SK-N-SH treated with all-trans-retinoic acid at 6 μM for 48 hours (cell line): ENCODE measurements around the gene TACO1.

Source experiments
- ATAC-seq: fragments of 200-7000 bp; cut with Tn5 transposase; 3 replicates; pipeline ENCODE4 v1.9.1; 2020; ENCODE audit warnings: mild to moderate bottlenecking, moderate library complexity
- ARNTL ChIP-seq: fragments of 450-650 bp; formaldehyde crosslinking; IDR thresholded peaks from 2 replicates; pipeline ENCODE4 v1.5.0; 2020; ENCODE audit warnings: low read depth, mild to moderate bottlenecking, moderate library complexity, borderline replicate concordance
- BACH2 ChIP-seq: fragments of 250-450 bp; sonication (Bioruptor Pico); IDR thresholded peaks from 2 replicates; pipeline ENCODE4 v1.9.0; 2021; ENCODE audit warnings: mild to moderate bottlenecking, borderline replicate concordance
- CREB5 ChIP-seq: fragments of 250-450 bp; sonication (Bioruptor Pico); IDR thresholded peaks from 2 replicates; pipeline ENCODE4 v1.5.1; 2020; ENCODE audit warnings: low read depth, mild to moderate bottlenecking, moderate library complexity
- CSDC2 ChIP-seq: fragments of 250-450 bp; sonication (Bioruptor Pico); IDR thresholded peaks from 2 replicates; pipeline ENCODE4 v1.5.0; 2020; ENCODE audit warnings: mild to moderate bottlenecking, moderate library complexity
- CSRNP3 ChIP-seq: fragments of 250-450 bp; sonication (Bioruptor Pico); IDR thresholded peaks from 2 replicates; pipeline ENCODE4 v1.5.1; 2021; ENCODE audit warnings: mild to moderate bottlenecking, moderate library complexity
- ESRRG ChIP-seq: fragments of 250-450 bp; sonication (Bioruptor Pico); IDR thresholded peaks from 2 replicates; pipeline ENCODE4 v1.6.1; 2021; ENCODE audit warnings: mild to moderate bottlenecking
- GLIS3 ChIP-seq: fragments of 250-450 bp; sonication (Bioruptor Pico); IDR thresholded peaks from 2 replicates; pipeline ENCODE4 v1.5.0; 2020; ENCODE audit warnings: mild to moderate bottlenecking, moderate library complexity
- ISL1 ChIP-seq: fragments of 250-450 bp; sonication (Bioruptor Pico); IDR thresholded peaks from 2 replicates; pipeline ENCODE4 v2.1.2; 2022; ENCODE audit warnings: mild to moderate bottlenecking, moderate library complexity
- OSR1 ChIP-seq: fragments of 250-450 bp; sonication (Bioruptor Pico); IDR thresholded peaks from 2 replicates; pipeline ENCODE4 v1.8.0; 2022; ENCODE audit warnings: moderate library complexity, mild to moderate bottlenecking, inconsistent platforms
- PATZ1 ChIP-seq: fragments of 250-450 bp; sonication (Bioruptor Pico); IDR thresholded peaks from 2 replicates; pipeline ENCODE4 v1.8.0; 2020; ENCODE audit warnings: mild to moderate bottlenecking, moderate library complexity, borderline replicate concordance
- PPARA ChIP-seq: fragments of 250-450 bp; sonication (Bioruptor Pico); IDR thresholded peaks from 2 replicates; pipeline ENCODE4 v1.5.0; 2020; ENCODE audit warnings: mild to moderate bottlenecking, borderline replicate concordance
- RARB ChIP-seq: fragments of 250-450 bp; sonication (Bioruptor Pico); IDR thresholded peaks from 2 replicates; pipeline ENCODE4 v1.8.0; 2021; ENCODE audit warnings: mild to moderate bottlenecking, moderate library complexity
- SNAI2 ChIP-seq: fragments of 250-450 bp; sonication (Bioruptor Pico); IDR thresholded peaks from 2 replicates; pipeline ENCODE4 v1.5.0; 2020; ENCODE audit warnings: mild to moderate bottlenecking, moderate library complexity
- TCF4 ChIP-seq: fragments of 250-450 bp; sonication (Bioruptor Pico); IDR thresholded peaks from 2 replicates; pipeline ENCODE4 v1.8.0; 2021; ENCODE audit warnings: mild to moderate bottlenecking, moderate library complexity, borderline replicate concordance
- TOX ChIP-seq: fragments of 250-450 bp; sonication (Bioruptor Pico); IDR thresholded peaks from 2 replicates; pipeline ENCODE4 v1.8.0; 2021; ENCODE audit warnings: mild to moderate bottlenecking, moderate library complexity, borderline replicate concordance
- TSHZ2 ChIP-seq: fragments of 250-450 bp; sonication (Bioruptor Pico); IDR thresholded peaks from 2 replicates; pipeline ENCODE4 v1.5.0; 2020; ENCODE audit warnings: mild to moderate bottlenecking, moderate library complexity
- ZC3H10 ChIP-seq: fragments of 250-450 bp; sonication (Bioruptor Pico); IDR thresholded peaks from 2 replicates; pipeline ENCODE4 v1.5.1; 2021; ENCODE audit warnings: mild to moderate bottlenecking, moderate library complexity
- ZFP3 ChIP-seq: fragments of 250-450 bp; sonication (Bioruptor Pico); IDR thresholded peaks from 2 replicates; pipeline ENCODE4 v1.5.0; 2020; ENCODE audit warnings: mild to moderate bottlenecking, moderate library complexity
- ZFP30 ChIP-seq: fragments of 450-650 bp; formaldehyde crosslinking; IDR thresholded peaks from 2 replicates; pipeline ENCODE4 v1.5.0; 2022; ENCODE audit warnings: mild to moderate bottlenecking, moderate library complexity
- ZNF565 ChIP-seq: fragments of 450-650 bp; formaldehyde crosslinking; conservative IDR thresholded peaks from 2 replicates; pipeline ENCODE4 v1.5.0; 2020; ENCODE audit warnings: low read depth, mild to moderate bottlenecking, moderate library complexity
- ZNF70 ChIP-seq: fragments of 450-650 bp; formaldehyde crosslinking; IDR thresholded peaks from 2 replicates; pipeline ENCODE4 v1.5.0; 2020; ENCODE audit warnings: mild to moderate bottlenecking, moderate library complexity
- ZNF8 ChIP-seq: fragments of 450-650 bp; formaldehyde crosslinking; IDR thresholded peaks from 2 replicates; pipeline ENCODE4 v1.5.0; 2020; ENCODE audit warnings: mild to moderate bottlenecking, moderate library complexity

The TACO1 gene

GRCh38 chr17:63629627-63630026 lies 28.9 kb downstream of the TACO1 start (continued):
- TF ChIP-seq PATZ1 (CRISPR knock-in tag) (no peak), CSRNP3 (CRISPR knock-in tag) (no peak), OSR1 (CRISPR knock-in tag) (no peak), PPARA (CRISPR knock-in tag) (no peak), CREB5 (no peak)

GRCh38 chr17:63631062-63631461 lies 30.4 kb downstream of the TACO1 start:
- no peak for ATAC-seq
- TF ChIP-seq ZC3H10: no peak
- no peak for TF ChIP-seq ZFP3 (CRISPR knock-in tag)
- no peak for TF ChIP-seq OSR1 (CRISPR knock-in tag)
- no peak for TF ChIP-seq TCF4 (CRISPR knock-in tag)
- no peak for TF ChIP-seq ARNTL
- TF ChIP-seq RARB (CRISPR knock-in tag): no peak
- TF ChIP-seq ISL1 (CRISPR knock-in tag): no peak
- TF ChIP-seq TOX (CRISPR knock-in tag): no peak

- no peak for ATAC-seq
- TF ChIP-seq ESRRG (no peak), CSRNP3 (CRISPR knock-in tag) (no peak), PPARA (CRISPR knock-in tag) (no peak), SNAI2 (no peak), ZFP3 (CRISPR knock-in tag) (no peak), ZNF565 (no peak), CSDC2 (CRISPR knock-in tag) (no peak), TSHZ2 (CRISPR knock-in tag) (no peak), ZC3H10 (no peak)
- TF ChIP-seq, all 23 proteins: peak for 0
These were observed 30.9 kb downstream of the TACO1 start for GRCh38 chr17:63631626-63632025.

- ATAC-seq: no peak
- TF ChIP-seq BACH2 (CRISPR knock-in tag) (no peak), TOX (CRISPR knock-in tag) (no peak), ISL1 (CRISPR knock-in tag) (no peak), PPARA (CRISPR knock-in tag) (no peak), TCF4 (CRISPR knock-in tag) (no peak), ESRRG (no peak), CSDC2 (CRISPR knock-in tag) (no peak), CREB5 (no peak), SNAI2 (no peak), ZNF8 (no peak), PATZ1 (CRISPR knock-in tag) (no peak), ZNF70 (no peak), GLIS3 (CRISPR knock-in tag) (no peak), ZFP30 (no peak), RARB (CRISPR knock-in tag) (no peak), CSRNP3 (CRISPR knock-in tag) (no peak), ZC3H10 (no peak)
These were observed 33.0 kb downstream of the TACO1 start for GRCh38 chr17:63633742-63634141.
